Body of pancreas (tissue), 4 donors: ENCODE results near the gene FLACC1. TPM values are rescaled to one million over a fixed set of nuclear protein-coding genes. Genes with fewer than 3 reads are reported as not detected.
"Not testable (repeated sequence)": the region's sequence is repeated elsewhere in the genome, so short reads cannot be mapped to it uniquely, and the experiment has no call there.

Source experiments
- ATAC-seq: fragments of 150-250 bp; one replicate; pipeline ENCODE4 v1.9.1; 2016
- DNase-seq, 4 donors: peaks; one replicate each; pipeline ENCODE4 v3.0.0-alpha.2; 2019
- H3K27ac ChIP-seq, 4 donors: fragments of 200-600 bp; sonication (generic); 1 replicate in 3 of 4; 2 replicates in 1 of 4; pipeline versions ENCODE4 v1.5.1 to v1.6.1; 2016 to 2019; ENCODE audit warnings: mild to moderate bottlenecking in 1 of 4, mixed read lengths in 1 of 4, moderate library complexity in 1 of 4
- H3K27me3 ChIP-seq, 2 donors: fragments of 200-600 bp; sonication (generic); one replicate each; pipeline ENCODE4 v1.6.0; 2016; ENCODE audit warnings: mild to moderate bottlenecking in 1 of 2
- H3K36me3 ChIP-seq, 2 donors: fragments of 200-600 bp; sonication (generic); replicated peaks in 1 of 2; 2 replicates each; pipeline ENCODE4 v1.5.1; 2016; ENCODE audit warnings: low read depth in 2 of 2; ENCODE audit not compliant: insufficient read depth in 1 of 2
- H3K4me1 ChIP-seq: fragments of 200-600 bp; sonication (generic); one replicate; pipeline ENCODE4 v1.6.0; 2016
- H3K4me3 ChIP-seq, 2 donors: fragments of 200-600 bp; sonication (generic); 1 replicate in 1 of 2; 2 replicates in 1 of 2; pipeline ENCODE4 v1.5.1; 2016 to 2019
- H3K9me3 ChIP-seq, 3 donors: fragments of 200-600 bp; sonication (generic); 1 replicate in 2 of 3; 2 replicates in 1 of 3; pipeline ENCODE4 v1.5.1; 2016
- CTCF ChIP-seq, 7 experiments: fragments of 450-650 bp in 4 of 7; fragments of 200-600 bp in 3 of 7; sonication (generic) in 3 of 7; IDR thresholded peaks; one replicate each; pipeline ENCODE4 v1.5.1; 2016 to 2019; ENCODE audit warnings: antibody characterized with exemption in 7 of 7
- POLR2A ChIP-seq, 3 donors: fragments of 450-650 bp; IDR thresholded peaks; one replicate each; pipeline ENCODE4 v1.6.1; 2016; ENCODE audit warnings: antibody characterized with exemption in 3 of 3, mild to moderate bottlenecking in 2 of 3
- WGBS, 2 donors: methylation state at CpG; one replicate each; pipeline ENCODE4 v1.1.5; 2017; 5-methylcytosine and 5-hydroxymethylcytosine counted together
- intact Hi-C: fragments of 100-400 bp; cut with DNase I; formaldehyde crosslinking; loops from one replicate; pipeline ENCODE4 v1.15.1; 2023
- total RNA-seq, 2 donors: library from RNA; depleted of rRNA; stranded (reverse); fragments of >200 nt; gene quantifications; one replicate each; pipeline ENCODE4 v1.1.0, GENCODE V29; 2016

The FLACC1 gene
- total RNA-seq, 2 donors from 2014 or later: 0.78 to 2.3 TPM

- ATAC-seq (no peak), DNase-seq (no peak)
- H3K9me3 ChIP-seq: no peaks in the 10 kb centered on the region
- no peaks in the 10 kb centered on the region for H3K27me3 ChIP-seq
- H3K36me3 ChIP-seq: no peaks in the 10 kb centered on the region
- H3K4me1 ChIP-seq: no peaks in the 10 kb centered on the region
- TF ChIP-seq POLR2A (IDR thresholded peaks at IDR 0.05): no peak
- TF ChIP-seq CTCF (IDR thresholded peaks at IDR 0.05): no peak
- H3K27ac ChIP-seq: no peak overlapping the region
- WGBS, 2 donors: 27 to 53% methylated on average over 3 of the region's 3 CpGs
- intact Hi-C loops: no loop called here
- no peak overlapping the region for H3K4me3 ChIP-seq
Observed at GRCh38 chr2:201298462-201299052, 58.6 kb downstream of the FLACC1 start.

GRCh38 chr2:201290457-201291148 lies 66.5 kb downstream of the FLACC1 start:
- H3K27ac ChIP-seq, H3K9me3 ChIP-seq, H3K4me1 ChIP-seq, H3K4me3 ChIP-seq, ATAC-seq, H3K36me3 ChIP-seq, H3K27me3 ChIP-seq, intact Hi-C loops, DNase-seq: not testable (repeated sequence)
- 84 to 94% methylated on average over 11 to 15 of the region's 15 CpGs for WGBS, 2 donors

GRCh38 chr2:201285499-201285898 lies 71.6 kb downstream of the FLACC1 start:
- ATAC-seq (no peak), DNase-seq (no peak)
- Histone ChIP-seq H3K27ac (no peak overlapping the region), H3K4me1 (no peaks in the 10 kb centered on the region), H3K9me3 (no peaks in the 10 kb centered on the region), H3K4me3 (no peak overlapping the region), H3K27me3 (no peaks in the 10 kb centered on the region), H3K36me3 (peaks cover 5 to 7% of the 10 kb centered on the region in 2 donors)
- 94 to 100% methylated on average over 1 of the region's 1 CpG for WGBS, 2 donors
- TF ChIP-seq CTCF (IDR thresholded peaks at IDR 0.05): no peak
- no peak for TF ChIP-seq POLR2A (IDR thresholded peaks at IDR 0.05)
- intact Hi-C loops: no loop called here

- WGBS, 2 donors: 91 to 96% methylated on average over 3 of the region's 3 CpGs
- H3K4me3 ChIP-seq: no peak overlapping the region
- no peak for TF ChIP-seq POLR2A (IDR thresholded peaks at IDR 0.05)
- no peak for TF ChIP-seq CTCF (IDR thresholded peaks at IDR 0.05)
- H3K4me1 ChIP-seq: no peaks in the 10 kb centered on the region
- H3K36me3 ChIP-seq: peaks cover 0 to 7% of the 10 kb centered on the region in 2 donors
- intact Hi-C loops: no loop called here
- DNase-seq: no peak
- no peak overlapping the region for H3K27ac ChIP-seq
- H3K9me3 ChIP-seq: no peaks in the 10 kb centered on the region
- no peaks in the 10 kb centered on the region for H3K27me3 ChIP-seq
- no peak for ATAC-seq
Observed at GRCh38 chr2:201280191-201281040, 76.7 kb downstream of the FLACC1 start.

GRCh38 chr2:201279079-201279478 lies 78.1 kb downstream of the FLACC1 start:
- intact Hi-C loops: no loop called here
- ATAC-seq (no peak), DNase-seq (no peak)
- Histone ChIP-seq H3K27me3 (no peaks in the 10 kb centered on the region), H3K4me1 (no peaks in the 10 kb centered on the region), H3K4me3 (no peak overlapping the region), H3K27ac (no peak overlapping the region), H3K36me3 (no peaks in the 10 kb centered on the region), H3K9me3 (no peaks in the 10 kb centered on the region)
- WGBS, 2 donors: 87 to 100% methylated on average over 1 of the region's 1 CpG
- TF ChIP-seq POLR2A (IDR thresholded peaks at IDR 0.05) (no peak), CTCF (IDR thresholded peaks at IDR 0.05) (no peak)
